Stimulated activated CD8-positive, alpha-beta memory T cell treated with anti-CD3 and anti-CD28 coated beads, Interleukin-7, amount 100 ng/mL, for 24 hours (primary cell): ENCODE results near the gene NLRP12.
"Not testable (repeated sequence)": the region's sequence is repeated elsewhere in the genome, so short reads cannot be mapped to it uniquely, and the experiment has no call there.

Experiments
- DNase-seq: peaks from one replicate; pipeline ENCODE4 v3.0.0-alpha.2; 2020; ENCODE audit warnings: low read depth

Gene NLRP12, protein sequence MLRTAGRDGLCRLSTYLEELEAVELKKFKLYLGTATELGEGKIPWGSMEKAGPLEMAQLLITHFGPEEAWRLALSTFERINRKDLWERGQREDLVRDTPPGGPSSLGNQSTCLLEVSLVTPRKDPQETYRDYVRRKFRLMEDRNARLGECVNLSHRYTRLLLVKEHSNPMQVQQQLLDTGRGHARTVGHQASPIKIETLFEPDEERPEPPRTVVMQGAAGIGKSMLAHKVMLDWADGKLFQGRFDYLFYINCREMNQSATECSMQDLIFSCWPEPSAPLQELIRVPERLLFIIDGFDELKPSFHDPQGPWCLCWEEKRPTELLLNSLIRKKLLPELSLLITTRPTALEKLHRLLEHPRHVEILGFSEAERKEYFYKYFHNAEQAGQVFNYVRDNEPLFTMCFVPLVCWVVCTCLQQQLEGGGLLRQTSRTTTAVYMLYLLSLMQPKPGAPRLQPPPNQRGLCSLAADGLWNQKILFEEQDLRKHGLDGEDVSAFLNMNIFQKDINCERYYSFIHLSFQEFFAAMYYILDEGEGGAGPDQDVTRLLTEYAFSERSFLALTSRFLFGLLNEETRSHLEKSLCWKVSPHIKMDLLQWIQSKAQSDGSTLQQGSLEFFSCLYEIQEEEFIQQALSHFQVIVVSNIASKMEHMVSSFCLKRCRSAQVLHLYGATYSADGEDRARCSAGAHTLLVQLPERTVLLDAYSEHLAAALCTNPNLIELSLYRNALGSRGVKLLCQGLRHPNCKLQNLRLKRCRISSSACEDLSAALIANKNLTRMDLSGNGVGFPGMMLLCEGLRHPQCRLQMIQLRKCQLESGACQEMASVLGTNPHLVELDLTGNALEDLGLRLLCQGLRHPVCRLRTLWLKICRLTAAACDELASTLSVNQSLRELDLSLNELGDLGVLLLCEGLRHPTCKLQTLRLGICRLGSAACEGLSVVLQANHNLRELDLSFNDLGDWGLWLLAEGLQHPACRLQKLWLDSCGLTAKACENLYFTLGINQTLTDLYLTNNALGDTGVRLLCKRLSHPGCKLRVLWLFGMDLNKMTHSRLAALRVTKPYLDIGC

DNA sequence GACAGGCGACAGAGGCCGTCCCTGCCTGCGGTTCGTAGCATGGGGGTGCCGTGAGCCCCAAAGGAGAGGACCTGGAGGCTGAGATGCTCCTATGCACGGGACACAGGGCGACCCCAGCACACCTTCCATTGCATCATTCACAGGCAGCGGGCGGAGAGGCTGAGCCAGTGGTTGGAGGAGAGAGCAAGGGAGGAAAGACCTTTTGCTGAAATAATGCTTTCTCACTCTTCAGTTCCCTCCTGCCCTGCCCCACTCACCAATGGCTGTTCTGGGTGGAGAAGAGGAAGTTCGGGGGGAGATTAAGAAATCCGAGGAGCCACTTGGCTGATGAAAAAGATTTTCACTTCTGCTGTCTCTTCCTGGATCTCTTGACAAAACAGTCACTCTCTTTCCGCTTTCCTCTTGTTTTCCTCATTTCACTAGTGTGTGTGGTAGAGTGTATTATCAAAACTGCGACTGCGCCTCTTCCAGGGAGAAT, at the start of gene NLRP12:
Gene NLRP12 (minus strand): TSS at position 181 of the 478 bp plus-strand sequence. CDS start 140 bp downstream, at position 41.
- no peak for DNase-seq

DNA sequence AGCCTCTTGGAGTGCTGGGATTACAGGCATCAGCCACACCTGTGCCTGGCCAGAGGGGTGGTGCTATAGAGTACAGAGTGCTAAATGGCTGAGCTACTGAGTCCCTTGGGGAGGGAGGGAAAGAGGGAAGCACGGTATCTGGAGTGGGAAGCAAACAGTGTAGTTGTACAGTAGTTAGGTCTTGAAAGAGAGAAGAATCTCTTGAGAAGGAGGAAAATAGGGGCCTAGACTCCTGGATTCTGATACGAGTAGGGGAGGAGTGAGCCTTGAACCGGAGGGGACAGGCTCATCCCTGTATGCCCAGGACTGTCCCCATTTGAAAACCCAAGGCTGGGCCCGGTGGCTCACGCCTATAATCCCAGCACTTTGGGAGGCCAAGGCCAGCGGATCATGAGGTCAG, 48.6 kb upstream of the NLRP12 start:
- DNase-seq, result no peak

DNA sequence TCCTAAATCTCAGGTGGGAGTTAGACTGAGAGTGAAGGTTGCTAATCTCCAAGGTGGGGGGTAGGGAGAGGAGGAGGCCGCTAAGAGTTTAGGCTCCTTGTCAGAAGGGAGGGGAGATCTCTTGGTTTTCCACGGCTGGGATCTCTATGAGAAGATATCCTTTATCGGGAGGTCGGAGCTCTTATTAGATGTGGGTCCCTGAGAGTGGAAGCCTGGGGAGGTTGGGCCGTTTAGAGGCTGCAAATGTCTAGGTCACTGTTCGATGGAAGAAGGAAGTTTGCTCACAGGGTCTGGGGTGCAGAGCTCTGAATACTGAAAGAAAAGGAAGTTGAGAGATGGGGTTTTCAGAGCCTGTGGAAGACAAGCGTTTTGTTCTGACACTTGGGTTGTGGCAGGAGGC, 47.3 kb upstream of the NLRP12 start:
- DNase-seq, result no peak

DNA sequence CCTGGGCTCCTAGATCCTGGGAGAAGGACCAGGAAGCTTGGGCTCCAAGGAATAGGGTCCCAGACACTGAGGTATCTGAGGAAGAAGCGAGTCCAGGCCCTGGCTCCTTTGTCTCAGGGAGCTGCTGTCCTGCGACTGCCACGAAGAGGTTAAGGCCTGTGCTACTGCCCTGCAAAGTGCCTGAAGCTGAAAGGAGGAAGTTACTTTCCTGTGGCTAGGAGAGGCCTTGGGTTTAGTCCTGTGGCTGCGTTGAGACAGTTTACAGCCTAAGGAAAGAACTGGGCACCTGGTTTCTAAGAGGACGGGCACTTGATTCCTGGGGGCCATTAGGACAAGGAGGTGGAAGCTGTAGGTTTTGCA, 46.4 kb upstream of the NLRP12 start:
- no peak for DNase-seq

DNA sequence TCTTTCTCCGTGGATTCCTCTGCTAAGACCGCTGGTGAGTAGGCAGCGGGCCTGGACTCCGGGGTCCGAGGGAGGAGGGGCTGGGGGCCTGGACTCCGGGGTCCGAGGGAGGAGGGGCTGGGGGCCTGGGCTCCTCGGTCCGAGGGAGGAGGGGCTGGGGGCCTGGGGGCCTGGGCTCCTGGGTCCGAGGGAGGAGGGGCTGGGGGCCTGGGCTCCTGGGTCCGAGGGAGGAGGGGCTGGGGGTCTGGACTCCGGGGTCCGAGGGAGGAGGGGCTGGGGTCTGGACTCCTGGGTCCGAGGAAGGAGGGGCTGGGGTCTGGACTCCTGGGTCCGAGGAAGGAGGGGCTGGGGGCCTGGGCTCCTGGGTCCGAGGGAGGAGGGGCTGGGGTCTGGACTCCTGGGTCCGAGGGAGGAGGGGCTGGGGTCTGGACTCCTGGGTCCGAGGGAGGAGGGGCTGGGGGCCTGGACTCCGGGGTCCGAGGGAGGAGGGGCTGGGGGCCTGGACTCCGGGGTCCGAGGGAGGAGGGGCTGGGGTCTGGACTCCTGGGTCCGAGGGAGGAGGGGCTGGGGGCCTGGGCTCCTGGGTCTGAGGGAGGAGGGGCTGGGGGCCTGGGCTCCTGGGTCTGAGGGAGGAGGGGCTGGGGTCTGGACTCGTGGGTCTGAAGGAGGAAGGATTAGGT, 45.8 kb upstream of the NLRP12 start:
- not testable (repeated sequence) for DNase-seq

DNA sequence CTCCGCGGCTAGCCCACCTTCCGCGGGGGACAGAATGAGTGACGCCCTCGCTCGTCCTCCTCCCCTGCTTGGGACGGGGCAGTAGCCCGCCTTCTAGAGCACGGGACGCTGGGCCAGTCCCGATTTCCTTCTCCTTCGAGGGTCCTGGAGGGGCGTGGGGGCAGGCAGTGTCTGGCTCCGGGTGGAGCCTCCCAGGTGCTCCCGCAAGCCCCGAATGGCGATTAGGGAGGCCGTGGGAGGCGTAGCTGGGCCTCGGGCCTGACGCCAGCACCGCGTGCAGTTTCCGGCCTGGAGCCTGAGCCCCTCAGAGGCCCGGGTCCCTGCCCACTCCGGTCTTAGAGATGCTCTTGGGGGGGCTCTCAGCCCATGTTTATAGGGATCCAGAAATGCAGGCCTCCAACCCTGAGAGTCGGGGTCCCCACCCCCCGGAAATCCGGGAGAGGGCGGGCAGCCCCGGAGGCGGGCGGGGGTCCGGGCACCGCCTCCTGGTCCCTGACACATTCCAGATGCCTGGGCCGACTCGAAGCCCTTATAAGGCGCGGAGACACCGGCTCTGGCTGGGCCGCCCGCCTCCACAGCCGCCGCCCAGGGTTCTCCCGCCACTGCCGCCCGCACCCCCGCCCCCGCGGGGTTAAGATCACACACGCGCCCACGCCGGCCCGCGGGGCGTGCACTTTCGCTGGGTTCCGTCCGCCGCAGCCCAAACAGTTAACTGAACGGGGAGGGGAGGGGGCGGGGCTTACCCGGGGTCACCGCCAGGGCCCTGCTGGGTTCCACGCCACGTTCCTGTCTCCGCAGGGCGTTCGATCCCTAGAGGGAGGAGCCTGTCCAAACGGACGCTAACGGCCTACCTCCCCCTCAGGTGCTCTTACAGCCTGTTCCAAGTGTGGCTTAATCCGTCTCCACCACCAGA, 45.0 kb upstream of the NLRP12 start:
- peak; percentile 49 for DNase-seq

DNA sequence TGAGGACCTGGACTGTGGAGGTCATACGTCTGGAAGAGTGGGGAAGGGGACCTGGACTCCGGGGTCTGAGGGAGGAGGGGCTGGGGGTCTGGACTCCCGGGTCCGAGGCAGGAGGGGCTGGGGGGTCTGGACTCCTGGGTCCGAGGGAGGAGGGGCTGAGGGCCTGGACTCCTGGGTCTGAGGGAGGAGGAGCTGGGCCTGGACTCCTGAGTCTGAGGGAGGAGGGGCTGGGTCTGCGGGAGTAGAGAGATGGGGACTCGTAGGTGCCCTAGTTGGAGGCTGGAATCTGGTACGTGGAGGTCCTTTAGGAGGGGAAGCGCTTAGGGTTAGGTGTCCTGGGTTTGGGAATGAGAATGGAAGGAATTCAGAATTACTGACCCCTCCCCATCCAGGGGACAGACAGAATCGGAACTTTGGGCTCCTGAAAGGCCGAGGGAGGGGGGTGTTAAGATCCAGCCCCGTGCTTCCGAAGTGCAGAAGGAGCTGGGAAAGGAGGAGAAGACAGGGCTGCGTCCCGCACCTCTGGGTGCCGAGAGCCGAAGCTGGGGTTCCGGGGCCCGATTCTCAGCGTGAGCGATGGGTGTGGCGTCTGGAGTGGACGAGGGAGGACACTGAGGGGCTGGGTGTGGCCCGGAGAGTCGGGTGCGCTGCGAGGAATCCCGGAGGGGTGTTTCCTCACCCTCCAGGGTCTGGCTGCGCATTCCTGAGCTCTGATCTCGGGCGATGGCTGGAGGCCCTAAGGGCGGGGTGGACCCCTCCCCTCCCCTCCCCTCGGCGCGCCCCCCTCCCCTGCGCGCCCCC, 44.2 kb upstream of the NLRP12 start:
- no peak for DNase-seq

DNA sequence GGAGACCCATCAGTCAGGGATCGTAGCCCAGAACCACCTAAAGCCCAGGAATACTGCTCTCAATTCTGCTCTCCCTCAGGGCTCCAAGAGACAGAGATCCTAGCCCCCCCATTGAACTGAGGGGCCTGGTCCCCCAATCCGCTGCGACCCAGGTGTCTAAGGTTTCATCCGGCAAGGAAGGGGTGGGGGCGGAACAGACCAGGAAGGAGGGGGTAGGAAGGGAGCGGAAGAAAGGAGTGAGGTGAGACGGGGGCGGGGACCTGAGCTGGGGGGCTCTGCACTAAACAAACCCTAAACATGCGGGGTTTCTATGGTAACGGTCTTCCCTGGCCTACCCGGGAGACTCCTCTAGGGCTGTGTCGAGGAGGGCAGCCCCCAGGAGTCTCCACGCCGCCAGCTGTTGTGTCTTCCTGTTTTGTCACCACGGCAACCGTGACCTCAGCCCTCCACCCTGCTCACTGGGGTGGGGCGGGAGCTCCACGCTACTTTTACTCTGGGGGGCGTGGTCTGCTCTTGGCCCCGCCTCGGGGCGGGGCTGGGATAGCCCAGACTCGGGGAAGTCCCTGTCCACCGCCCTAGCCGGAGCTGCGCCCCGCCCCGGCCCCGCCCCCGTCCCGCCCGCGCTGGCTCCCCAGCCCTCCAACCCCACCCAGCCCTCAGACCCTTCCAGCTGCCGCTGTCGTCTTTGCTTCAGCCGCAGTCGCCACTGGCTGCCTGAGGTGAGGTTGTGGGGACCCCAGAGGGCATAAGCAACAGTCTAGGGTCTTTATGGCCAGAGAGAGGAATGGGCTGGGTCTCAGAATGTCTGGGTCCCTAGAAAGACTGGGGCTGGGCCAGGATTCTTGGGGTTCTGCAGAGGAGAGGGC, 43.3 kb upstream of the NLRP12 start, which contains the start of gene MYADM:
Gene MYADM (plus strand): TSS at position 659 of the 866 bp plus-strand sequence. CDS start 5,647 bp downstream, outside the sequence.
- DNase-seq, result peak; percentile 97

DNA sequence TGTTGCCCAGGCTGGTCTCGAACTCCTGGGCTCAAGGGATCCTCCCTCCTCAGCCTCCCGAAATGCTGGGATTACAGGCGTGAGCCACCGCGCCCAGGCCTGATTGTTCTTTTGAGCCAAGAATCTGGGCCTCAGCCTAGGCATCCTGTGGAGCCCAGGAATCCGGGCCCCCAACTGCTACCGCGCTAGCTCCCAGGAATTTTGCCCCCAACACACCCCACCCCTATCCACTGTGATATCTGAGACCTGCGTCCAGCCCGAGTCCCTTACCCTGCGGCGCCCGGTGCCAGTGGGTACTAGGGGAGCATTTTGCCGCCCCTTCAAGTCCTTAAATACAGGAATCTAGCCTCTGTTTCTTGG, 42.7 kb upstream of the NLRP12 start:
- no peak for DNase-seq

DNA sequence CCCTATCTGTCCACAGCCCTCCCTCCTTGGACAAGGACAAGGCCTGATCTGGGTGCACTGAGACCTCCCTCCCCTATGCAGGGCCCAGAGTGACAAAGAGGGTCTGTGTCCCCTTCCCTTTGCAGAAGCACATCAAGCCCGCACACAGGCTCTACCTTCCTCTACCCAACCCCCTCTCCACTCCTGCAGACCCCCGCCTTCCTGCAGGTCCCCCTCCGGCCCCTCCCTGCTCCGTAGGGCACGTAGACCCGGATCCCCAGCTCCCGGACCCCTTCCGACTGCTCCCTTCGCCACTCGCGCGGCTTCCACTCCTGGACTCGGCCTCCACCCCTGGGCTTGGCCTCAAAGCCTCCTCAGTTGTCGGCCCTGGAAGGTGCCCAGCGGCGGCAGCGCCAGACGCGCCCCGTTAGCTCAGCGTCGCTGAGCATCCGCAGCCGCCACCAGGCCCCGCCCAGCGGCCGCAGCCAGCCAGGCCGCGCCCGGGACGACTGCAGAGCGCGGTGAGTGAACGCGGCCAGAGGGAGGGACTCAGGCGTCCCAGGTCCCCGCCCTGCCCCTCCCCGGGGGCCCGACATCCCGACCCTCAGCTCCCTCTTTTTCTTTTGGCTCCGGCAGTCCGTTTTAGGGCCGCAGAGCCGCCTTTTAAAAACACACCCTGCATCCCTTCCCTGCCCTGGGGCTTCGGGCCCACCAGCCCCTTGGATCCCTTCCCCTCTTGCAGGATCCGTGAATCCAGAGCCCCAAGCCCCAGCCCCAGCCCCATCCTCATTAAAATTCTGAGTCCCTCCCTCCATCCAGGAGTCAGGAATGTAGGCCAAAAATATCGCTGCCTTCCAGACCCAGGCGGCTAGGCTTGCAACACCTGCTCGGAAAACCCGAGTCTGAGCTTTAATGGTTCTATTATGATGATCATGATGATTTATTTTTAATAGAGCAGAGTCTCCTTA, 42.1 kb upstream of the NLRP12 start:
- DNase-seq, result no peak

DNA sequence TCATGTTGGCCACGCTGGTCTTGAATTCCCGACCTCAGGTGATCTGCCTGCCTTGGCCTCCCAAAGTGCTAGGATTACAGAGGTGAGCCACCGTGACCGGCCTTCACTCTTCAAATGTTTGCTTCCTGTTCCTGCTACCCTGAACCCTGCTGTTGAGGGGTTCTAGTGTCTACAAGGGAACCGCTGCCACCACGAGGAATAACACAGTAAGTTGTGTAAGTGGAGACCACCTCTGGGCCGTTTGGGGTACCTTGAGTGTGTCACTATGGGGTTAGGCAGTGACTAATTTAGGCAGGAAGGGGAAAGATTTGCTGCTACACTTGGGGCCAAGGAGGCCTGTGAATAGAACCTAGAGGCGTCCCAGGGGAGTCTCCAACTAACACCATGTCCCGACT, 41.4 kb upstream of the NLRP12 start:
- DNase-seq, result no peak

DNA sequence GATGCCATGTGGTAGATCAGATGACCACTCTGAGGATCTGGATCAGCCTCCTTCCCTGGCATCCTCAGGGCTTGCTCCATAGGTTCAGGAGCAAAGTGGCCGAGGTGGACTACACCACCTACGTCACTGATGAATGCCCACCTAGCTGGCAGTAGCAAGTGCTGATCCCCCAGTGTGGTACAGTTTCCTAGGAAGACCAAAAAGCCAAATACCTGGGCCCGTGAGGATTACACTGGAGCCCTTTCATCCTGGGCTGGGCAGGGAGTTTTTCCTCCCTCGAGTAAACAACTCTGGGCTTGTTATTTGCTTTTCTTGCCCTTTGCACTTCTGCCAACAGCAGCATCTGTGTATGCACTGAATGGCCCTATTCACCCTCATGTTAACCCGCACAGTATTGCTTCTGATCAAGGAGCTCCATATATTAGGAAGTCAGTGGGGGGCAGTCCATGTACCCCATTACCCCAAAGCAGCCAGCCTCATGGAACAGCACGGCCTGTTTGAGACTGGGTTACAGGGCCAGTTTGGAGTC, 40.3 kb upstream of the NLRP12 start:
- DNase-seq, result no peak

DNA sequence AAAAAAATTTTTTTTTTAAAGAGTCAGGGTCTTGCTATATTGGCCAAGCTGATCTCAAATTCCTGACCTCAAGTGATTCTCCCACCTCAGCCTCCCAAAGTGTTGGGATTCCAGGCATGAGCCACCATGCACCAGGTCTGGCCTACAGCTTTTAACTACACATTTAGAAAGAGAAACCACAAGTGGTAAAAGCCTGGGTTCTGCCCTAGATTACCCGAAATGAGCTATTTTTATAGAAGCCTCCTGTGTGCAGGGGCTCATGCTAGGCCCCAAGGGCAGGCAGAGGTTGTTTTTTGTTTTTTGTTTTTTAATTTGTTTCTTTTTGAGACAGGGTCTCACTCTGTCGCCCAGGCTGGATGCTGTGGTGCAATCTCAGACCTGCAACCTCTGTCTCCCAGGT, 29.6 kb upstream of the NLRP12 start:
- no peak for DNase-seq

DNA sequence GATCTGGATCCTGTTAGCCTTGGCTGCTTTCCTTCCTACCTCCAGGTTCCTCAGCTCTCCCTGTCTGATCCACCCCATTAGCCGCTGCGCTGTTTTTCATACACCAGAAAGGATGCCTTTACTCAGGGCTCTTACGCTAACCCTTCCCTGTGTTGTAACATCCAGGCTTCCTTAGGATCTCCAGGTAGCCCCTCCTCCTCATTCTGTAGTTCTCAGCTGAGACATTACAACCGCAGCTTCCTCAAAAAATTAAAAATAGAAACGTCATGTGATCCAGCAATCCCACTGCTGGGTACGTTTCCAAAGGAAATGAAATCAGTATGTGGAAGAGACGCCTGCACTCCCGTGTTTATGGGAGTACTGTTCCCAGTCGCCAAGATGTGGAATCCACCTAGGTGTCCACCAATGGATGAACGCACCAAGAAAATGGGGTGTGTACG, 25.1 kb upstream of the NLRP12 start:
- DNase-seq, result no peak

DNA sequence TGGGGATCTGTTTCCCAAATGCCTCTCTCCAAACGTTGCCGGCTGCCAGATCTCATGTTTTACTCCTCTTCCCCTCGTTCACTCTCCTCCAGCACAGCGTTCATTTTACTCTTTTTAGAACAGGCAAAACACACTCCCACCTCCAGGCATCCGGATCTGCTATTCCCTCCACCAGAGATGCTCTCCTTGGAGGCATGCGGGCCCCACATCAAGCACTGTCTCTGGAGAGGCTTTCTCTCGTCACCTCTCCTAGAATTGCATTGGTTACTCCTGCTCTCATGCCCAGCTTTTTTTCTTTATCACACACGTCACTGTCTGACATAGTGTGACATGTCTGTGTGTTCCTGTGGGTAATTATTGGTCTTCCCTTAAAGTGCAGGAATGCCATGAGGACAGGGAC, 23.4 kb upstream of the NLRP12 start:
- DNase-seq, result no peak

DNA sequence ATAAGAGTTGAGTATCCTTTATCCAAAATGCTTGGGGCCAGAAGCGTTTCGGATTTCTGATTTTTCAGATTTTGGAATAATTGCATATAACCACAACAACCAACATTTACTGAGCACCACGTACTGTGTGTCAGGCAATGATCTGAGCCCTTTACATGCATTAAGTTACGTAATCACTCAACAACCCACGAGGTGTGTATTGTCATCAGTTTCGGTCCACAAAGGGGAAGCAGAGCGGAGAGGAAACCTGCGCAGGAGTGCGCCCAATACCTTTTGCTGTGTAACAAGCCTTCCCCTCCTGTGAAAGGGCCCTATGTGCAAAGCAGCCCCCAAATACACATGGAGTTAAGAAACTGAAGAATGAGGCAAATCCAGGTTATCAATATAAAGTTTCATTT, 20.7 kb upstream of the NLRP12 start:
- no peak for DNase-seq

DNA sequence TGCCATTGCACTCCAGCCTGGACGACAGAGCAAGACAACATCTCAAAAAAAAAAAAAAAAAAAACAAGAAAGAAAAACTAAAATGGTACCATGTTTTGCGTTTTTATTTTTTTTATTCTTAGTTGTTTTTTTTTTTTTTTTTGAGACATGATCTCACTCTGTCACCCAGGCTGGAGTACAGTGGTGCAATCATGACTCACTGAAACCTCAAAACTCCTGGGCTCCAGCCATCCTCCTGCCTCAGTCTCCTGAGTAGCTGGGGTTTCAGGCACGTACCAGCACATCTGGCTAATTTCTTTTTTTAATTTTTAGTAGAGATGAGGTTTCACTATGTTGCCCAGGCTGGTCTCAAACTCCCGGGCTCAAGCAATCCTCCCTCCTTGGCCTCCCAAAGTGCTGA, 16.8 kb upstream of the NLRP12 start:
- not testable (repeated sequence) for DNase-seq

DNA sequence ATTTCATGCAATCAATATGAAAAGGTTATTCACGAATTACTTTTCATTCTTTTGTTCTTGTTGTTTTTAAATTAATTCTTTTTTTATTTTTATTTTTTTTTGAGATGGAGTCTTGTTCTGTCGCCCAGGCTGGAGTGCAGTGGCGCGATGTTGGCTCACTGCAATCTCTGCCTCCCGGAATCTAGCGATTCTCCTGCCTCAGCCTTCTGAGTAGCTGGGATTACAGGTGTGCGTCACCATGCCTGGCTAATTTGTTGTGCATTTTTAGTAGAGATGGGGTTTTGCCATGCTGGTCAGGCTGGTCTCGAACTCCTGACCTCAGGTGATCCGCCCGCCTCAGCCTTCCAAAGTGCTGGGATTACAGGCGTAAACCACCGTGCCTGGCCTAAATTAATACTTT, 16.1 kb upstream of the NLRP12 start:
- DNase-seq, result not testable (repeated sequence)
